Dendritic cell treated with granulocyte-macrophage colony-stimulating factor and Interleukin-4, amounts not matched to agents 40 ng/mL and 50 ng/mL, for 4 days (primary cell): ENCODE results near the gene ABLIM1.
"Not testable (repeated sequence)": the region's sequence is repeated elsewhere in the genome, so short reads cannot be mapped to it uniquely, and the experiment has no call there.

ENCODE experiments used
- H3K27ac Mint-ChIP-seq: one replicate; pipeline ENCODE4 v1.8.0; 2022; ENCODE audit warnings: mild to moderate bottlenecking, mixed read lengths
- H3K27me3 Mint-ChIP-seq: one replicate; pipeline ENCODE4 v1.8.0; 2022; ENCODE audit warnings: mild to moderate bottlenecking, mixed read lengths
- H3K36me3 Mint-ChIP-seq: one replicate; pipeline ENCODE4 v1.8.0; 2022; ENCODE audit warnings: low read depth, mixed read lengths
- H3K4me1 Mint-ChIP-seq: one replicate; pipeline ENCODE4 v1.8.0; 2022; ENCODE audit warnings: low read depth, mixed read lengths
- H3K4me3 Mint-ChIP-seq: one replicate; pipeline ENCODE4 v1.8.0; 2022; ENCODE audit warnings: mild to moderate bottlenecking, moderate library complexity, mixed read lengths
- H3K9me3 Mint-ChIP-seq: one replicate; pipeline ENCODE4 v1.8.0; 2022; ENCODE audit warnings: mixed read lengths
- intact Hi-C: fragments of 100-400 bp; cut with micrococcal nuclease; formaldehyde crosslinking; loops from one replicate; pipeline ENCODE4 v1.15.0; 2022

ABLIM1 gene

DNA sequence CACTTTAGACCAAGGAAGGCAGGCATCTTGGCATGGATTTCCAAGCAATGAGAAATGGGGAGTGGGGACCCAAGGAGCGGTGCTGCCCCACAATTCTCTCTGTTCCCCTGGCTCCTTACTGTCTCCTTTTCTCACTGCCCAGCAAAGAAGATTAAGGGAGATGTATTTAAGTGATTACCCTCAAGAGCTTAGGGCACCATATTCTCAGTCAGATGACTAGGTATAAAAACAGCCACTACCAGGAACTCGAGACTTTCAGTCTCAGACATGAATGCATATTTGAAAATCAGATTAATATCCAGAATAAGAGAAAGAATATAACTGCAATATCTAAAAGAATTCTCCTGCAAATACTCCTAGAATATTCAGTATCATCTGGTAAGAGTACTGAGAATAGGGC lies at the start of gene ABLIM1:
ABLIM1 (minus strand) TSS at position 101 of the 400 bp plus-strand sequence; CDS start at position 26, 75 bp downstream.
- no peaks in the 10 kb centered on the region for H3K27me3 Mint-ChIP-seq
- intact Hi-C loops, result no loop called here

DNA sequence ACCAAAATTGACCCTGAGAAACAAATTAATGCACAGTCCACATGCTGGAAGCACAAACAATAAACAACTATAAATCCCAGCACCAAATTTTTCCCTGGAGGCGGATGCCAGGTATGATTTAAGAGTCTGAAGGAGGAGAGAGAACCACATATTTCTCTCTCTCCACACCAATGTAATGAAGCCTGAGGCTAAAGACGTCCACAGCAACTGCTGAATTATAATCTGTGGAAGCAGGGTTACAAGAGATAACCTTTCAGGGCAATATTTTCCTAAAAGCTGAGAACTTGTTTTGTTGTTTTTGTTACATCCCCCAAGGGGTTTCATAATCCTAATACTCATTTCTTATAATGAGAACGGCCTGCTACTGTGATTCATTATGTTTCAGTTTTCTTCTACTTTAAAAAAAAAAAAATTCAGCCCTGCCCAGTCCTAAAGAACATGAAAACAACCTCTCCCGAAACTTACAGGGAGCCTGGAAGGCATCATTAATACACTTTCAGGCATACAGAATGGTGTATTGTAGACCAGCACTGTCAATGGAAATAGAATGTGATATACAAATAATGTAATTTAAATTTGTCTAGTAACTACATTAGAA lies 48.5 kb upstream of the ABLIM1 start:
- Mint-ChIP-seq H3K27ac (no peak overlapping the region), H3K36me3 (no peaks in the 10 kb centered on the region), H3K9me3 (no peaks in the 10 kb centered on the region), H3K4me1 (peaks cover 6% of the 10 kb centered on the region), H3K27me3 (no peaks in the 10 kb centered on the region), H3K4me3 (no peak overlapping the region)
- intact Hi-C loops, result no loop called here

More for the DNA sequence above, at the start of gene ABLIM1:
- Mint-ChIP-seq H3K4me3 (no peak within 1 kb of the TSS), H3K36me3 (no peaks in the 10 kb centered on the region), H3K9me3 (no peaks in the 10 kb centered on the region), H3K27ac (no peak within 1 kb of the TSS), H3K4me1 (no peaks in the 10 kb centered on the region)

DNA sequence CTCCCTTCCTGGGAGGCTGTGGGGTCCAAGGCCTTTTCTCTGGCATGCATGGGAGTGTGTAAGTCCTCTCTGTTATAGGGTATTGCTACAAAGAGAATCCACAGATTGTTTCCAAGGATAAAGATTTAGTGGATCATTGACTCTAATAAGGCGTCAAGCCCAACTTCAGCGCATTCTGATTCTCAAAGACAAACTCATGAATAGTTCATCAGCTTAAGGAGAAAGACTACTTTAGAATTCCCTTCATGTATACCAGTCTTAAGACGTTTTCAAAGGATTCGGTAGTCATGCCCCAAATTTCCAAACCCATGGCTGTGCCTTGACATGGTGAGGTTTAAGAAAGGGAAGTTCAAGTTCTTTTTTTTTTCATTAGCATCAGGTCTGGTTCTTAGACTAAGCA lies 46.6 kb upstream of the ABLIM1 start:
- no peak overlapping the region for H3K4me3 Mint-ChIP-seq
- no peaks in the 10 kb centered on the region for H3K36me3 Mint-ChIP-seq
- intact Hi-C loops, result no loop called here
- H3K27ac Mint-ChIP-seq, result no peak overlapping the region
- H3K4me1 Mint-ChIP-seq, result peaks cover 6% of the 10 kb centered on the region
- no peaks in the 10 kb centered on the region for H3K9me3 Mint-ChIP-seq
- H3K27me3 Mint-ChIP-seq, result no peaks in the 10 kb centered on the region

DNA sequence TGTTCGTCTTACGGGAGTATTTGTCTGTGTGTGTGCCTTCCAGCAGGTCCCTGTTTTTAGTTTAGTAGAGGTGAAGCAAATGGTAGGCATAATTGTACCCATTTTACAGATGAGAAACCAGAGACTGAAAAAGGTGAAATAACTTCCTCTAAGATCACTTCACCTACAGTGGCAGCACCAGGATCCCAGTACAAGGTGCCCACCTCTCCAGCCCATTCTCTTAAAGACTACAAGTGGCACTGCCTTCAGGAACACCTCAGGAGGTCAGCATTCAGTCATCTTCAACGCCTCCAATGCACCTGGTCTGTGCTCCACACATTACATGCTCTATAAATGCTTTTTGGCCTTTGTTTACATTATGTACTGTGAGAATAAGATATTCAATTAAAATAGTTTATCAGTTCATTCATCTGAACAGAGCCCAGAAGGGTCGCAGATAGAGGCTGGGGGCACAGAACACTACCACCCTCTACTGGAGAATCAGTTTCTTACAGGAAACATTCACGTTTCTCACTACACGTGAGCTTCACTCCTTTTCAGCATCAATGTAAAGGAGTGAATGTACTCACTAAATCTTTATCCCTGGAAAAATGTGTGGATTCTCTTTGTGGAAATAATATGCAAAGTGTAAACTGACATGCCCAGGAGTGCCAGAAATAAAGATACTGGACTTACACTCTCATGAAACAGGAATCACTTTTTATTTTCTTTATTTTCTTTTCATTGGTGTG lies 45.5 kb upstream of the ABLIM1 start:
- H3K36me3 Mint-ChIP-seq, result no peaks in the 10 kb centered on the region
- H3K27me3 Mint-ChIP-seq, result no peaks in the 10 kb centered on the region
- intact Hi-C loops, result no loop called here
- H3K27ac Mint-ChIP-seq, result no peak overlapping the region
- peaks cover 5% of the 10 kb centered on the region for H3K4me1 Mint-ChIP-seq
- no peaks in the 10 kb centered on the region for H3K9me3 Mint-ChIP-seq
- H3K4me3 Mint-ChIP-seq, result no peak overlapping the region

DNA sequence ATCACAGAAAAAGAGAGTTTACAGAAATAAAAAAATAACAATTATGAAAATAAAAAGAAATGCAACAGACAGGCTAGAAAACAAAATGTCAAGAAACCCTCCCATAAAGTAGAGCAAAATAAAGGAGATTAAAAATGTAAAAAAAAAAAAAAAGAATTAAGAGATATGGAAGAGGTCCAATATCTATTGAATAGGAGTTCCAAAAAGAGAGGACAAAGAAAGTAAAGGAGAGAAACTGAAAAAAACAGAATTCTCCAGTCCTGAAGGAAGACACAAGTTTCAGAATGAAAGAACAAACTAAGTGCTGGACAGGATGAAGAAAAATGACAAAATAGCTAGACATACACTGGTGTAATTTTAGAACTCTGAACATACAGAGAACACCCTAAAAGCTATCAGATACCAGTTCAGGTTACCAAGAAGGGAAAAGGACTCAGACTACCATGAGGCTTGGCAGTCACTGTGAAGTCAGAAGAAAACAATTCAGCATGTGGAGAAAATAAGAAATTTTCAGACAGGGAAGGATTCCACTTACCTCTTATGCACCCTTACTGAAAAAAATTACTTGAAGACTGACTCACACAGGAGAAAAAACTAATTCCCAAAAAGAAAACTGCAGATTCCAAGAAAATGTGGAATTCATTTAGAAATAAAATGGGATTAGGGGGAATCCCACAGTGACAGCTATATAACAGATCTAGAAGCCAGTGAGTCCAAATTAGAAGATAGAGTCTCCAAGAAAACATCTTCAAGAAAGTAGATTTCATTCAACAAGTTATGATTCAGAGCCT lies 40.4 kb upstream of the ABLIM1 start:
- no peak overlapping the region for H3K27ac Mint-ChIP-seq
- no peak overlapping the region for H3K4me3 Mint-ChIP-seq
- H3K27me3 Mint-ChIP-seq, result no peaks in the 10 kb centered on the region
- intact Hi-C loops, result no loop called here
- H3K36me3 Mint-ChIP-seq, result no peaks in the 10 kb centered on the region
- no peaks in the 10 kb centered on the region for H3K9me3 Mint-ChIP-seq
- no peaks in the 10 kb centered on the region for H3K4me1 Mint-ChIP-seq

DNA sequence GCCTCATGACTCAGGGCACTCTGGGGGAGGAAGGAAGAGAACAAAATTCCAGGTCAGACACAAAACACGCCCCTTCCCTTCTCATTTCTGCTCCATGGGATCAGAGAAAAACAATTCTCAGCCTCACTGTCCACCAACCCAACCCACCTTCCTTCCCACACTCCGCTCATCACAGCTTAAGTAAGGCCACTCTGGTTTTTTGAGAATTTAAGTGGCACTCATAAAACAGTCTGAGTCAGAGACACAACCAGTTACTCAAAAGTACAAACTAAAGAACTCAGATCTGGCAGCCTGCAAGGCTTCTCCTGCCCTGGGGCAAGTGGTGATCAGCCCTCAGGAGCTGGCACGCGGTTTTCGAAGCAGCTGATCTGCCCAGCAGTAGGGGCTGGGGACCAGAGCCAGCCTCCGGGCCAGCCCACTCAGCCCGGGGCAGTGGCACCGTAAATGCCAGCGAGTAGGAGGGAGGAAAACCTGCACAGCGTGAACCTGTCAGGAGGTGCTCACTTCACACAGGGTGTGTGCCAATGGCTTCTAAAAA lies 39.1 kb upstream of the ABLIM1 start:
- Mint-ChIP-seq H3K27me3 (no peaks in the 10 kb centered on the region), H3K4me1 (peaks cover 3% of the 10 kb centered on the region), H3K36me3 (no peaks in the 10 kb centered on the region), H3K27ac (no peak overlapping the region), H3K9me3 (no peaks in the 10 kb centered on the region), H3K4me3 (no peak overlapping the region)
- intact Hi-C loops, result no loop called here

DNA sequence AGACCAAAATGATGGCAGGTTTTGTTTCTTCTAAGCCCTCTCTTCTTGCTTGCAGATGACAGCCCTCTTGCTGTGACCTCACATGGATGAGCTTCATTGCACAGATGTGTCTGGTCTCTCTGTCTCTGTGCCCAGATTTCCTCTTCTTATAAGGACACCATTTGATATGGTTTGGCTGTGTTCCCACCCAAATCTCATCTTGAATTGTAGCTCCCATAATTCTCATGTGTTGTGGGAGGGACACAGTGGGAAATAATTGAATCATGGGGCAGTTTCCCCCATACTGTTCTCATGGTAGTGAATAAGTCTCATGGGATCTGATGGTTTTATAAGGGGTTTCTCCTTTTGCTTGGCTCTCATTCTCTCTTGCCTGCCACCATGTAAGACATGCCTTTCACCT lies 38.2 kb upstream of the ABLIM1 start:
- intact Hi-C loops, H3K9me3 Mint-ChIP-seq, H3K27me3 Mint-ChIP-seq, H3K36me3 Mint-ChIP-seq, H3K27ac Mint-ChIP-seq, H3K4me3 Mint-ChIP-seq: not testable (repeated sequence)
- H3K4me1 Mint-ChIP-seq, result peaks cover 11% of the 10 kb centered on the region

DNA sequence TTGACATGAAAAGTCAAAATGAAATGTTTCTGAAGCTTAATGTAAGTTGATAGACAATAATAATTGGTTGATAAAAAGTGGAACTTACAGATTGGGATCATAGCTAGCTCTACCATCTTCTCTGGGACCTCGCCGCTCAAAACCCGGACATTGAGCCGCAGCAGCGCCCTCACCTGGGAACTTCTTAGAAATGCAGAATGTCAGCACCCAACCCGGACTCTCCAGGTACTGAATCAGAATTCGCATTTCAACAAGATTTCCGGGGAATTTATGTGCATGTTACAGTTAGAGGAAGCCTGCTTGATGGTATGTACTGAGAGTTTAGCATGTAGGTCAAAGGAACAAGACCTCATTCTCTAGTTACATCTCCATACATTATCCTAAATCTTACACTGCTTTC lies 36.7 kb upstream of the ABLIM1 start:
- Mint-ChIP-seq H3K4me1 (peaks cover 13% of the 10 kb centered on the region), H3K27ac (no peak overlapping the region), H3K4me3 (no peak overlapping the region), H3K9me3 (no peaks in the 10 kb centered on the region), H3K36me3 (no peaks in the 10 kb centered on the region), H3K27me3 (no peaks in the 10 kb centered on the region)
- intact Hi-C loops, result no loop called here

DNA sequence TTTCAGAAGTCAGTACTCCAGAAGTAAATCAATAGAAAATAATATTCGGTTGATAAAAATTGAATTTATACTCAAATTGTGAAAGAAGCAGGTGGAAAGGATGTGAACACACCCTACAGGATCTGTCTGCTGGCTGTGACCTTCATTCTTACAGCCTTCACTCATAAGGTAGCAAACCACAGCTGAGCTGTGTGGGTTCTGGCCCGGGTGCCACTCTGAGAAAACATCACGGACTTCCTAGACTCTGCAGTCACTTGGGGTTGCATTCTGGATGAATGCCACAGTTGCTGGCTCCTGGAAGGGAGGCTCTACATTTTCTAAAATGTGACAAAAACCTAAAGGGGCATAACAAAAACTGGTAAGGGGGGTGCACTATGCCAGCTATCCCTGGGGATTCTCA lies 36.0 kb upstream of the ABLIM1 start:
- Mint-ChIP-seq H3K27me3 (no peaks in the 10 kb centered on the region), H3K4me3 (no peak overlapping the region), H3K9me3 (no peaks in the 10 kb centered on the region), H3K27ac (no peak overlapping the region), H3K36me3 (no peaks in the 10 kb centered on the region), H3K4me1 (peaks cover 13% of the 10 kb centered on the region)
- intact Hi-C loops, result no loop called here

DNA sequence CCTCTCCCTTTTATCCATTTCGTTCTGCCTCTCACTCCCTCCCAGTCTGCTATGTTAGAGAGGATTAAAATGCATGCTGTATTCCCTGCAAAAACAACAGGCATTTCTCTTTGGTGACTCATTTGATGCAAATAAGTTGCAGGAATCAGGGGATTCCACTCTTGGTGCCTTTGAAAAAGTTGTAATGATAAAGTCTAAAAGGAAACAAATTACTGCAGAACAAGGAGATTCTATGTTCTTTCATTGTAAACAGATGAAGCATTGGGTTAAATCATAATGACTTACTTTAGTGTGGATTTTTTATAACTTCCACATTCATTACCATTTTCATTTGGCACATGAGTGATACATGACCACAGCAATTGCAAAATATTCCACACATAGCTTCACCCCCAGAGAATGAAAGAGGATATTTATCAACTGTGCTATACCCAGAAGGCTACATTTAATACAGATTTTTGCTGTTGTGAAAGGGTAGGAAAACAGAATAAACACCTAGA lies 33.4 kb upstream of the ABLIM1 start:
- Mint-ChIP-seq H3K27ac (no peak overlapping the region), H3K9me3 (no peaks in the 10 kb centered on the region), H3K36me3 (no peaks in the 10 kb centered on the region), H3K4me1 (peaks cover 13% of the 10 kb centered on the region), H3K27me3 (no peaks in the 10 kb centered on the region), H3K4me3 (no peak overlapping the region)
- intact Hi-C loops, result no loop called here

DNA sequence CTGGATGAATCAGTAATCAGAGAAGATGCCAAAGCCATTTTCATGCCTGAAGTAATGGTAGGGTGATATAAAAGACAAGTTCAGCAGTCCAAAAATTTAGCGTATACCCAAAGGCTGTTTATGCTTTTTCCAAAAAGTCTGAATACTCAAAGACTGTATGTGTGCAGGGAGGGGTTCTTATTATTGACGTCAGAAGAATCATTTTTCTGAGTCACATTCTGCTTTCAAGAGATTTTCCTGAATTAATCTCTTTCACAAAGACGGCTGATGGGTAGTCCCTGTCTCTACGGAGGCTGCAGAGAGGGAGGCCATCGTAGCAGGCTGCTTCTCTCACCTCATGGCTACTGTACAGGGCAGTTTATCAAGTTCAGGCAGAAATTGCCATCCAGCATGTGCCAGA lies 30.7 kb upstream of the ABLIM1 start:
- H3K36me3 Mint-ChIP-seq, result no peaks in the 10 kb centered on the region
- intact Hi-C loops, result no loop called here
- H3K4me1 Mint-ChIP-seq, result peaks cover 13% of the 10 kb centered on the region
- H3K9me3 Mint-ChIP-seq, result no peaks in the 10 kb centered on the region
- H3K27ac Mint-ChIP-seq, result no peak overlapping the region
- no peaks in the 10 kb centered on the region for H3K27me3 Mint-ChIP-seq
- H3K4me3 Mint-ChIP-seq, result no peak overlapping the region

DNA sequence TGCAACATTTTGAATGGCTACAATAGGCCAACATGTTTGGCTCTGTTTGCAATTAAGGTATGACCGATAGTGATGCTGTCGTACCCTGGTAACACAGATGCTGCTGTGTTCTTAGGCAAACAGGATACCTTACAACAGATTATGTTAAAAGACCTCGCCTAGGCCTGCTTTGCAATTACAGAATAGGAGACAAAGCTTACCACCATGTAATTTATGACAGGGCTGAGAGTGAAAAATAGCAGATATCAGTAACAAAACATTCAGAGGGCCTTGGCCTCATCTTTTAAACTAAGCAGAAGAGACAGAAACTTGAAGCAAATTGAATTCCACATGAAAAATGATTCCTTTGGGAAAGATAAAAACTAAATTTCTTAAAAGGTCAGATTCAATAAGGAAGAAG lies 29.4 kb upstream of the ABLIM1 start:
- H3K27me3 Mint-ChIP-seq, result no peaks in the 10 kb centered on the region
- intact Hi-C loops, result no loop called here
- peaks cover 13% of the 10 kb centered on the region for H3K4me1 Mint-ChIP-seq
- no peak overlapping the region for H3K27ac Mint-ChIP-seq
- H3K4me3 Mint-ChIP-seq, result no peak overlapping the region
- no peaks in the 10 kb centered on the region for H3K36me3 Mint-ChIP-seq
- no peaks in the 10 kb centered on the region for H3K9me3 Mint-ChIP-seq

DNA sequence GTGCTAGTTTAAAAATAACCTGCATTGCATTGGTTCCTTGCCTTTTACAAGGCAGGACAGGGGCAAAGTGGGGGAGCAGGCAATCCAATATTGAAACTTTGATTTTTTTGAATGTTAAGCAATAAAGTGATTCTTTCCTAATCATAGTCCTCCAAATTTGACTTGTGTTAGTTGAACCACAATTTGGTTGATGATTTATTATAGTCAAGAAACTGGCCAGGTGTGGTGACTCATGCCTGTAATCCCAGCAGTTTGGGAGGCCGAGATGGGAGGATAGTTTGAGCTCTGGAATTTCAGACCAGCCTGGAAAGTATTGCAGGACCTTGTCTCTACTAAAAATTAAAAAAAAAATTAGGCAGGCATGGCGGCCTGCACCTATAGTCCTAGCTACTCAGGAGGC lies 27.9 kb upstream of the ABLIM1 start:
- intact Hi-C loops, result no loop called here
- Mint-ChIP-seq H3K27ac (no peak overlapping the region), H3K4me3 (no peak overlapping the region), H3K9me3 (no peaks in the 10 kb centered on the region), H3K27me3 (no peaks in the 10 kb centered on the region), H3K4me1 (no peaks in the 10 kb centered on the region), H3K36me3 (no peaks in the 10 kb centered on the region)

DNA sequence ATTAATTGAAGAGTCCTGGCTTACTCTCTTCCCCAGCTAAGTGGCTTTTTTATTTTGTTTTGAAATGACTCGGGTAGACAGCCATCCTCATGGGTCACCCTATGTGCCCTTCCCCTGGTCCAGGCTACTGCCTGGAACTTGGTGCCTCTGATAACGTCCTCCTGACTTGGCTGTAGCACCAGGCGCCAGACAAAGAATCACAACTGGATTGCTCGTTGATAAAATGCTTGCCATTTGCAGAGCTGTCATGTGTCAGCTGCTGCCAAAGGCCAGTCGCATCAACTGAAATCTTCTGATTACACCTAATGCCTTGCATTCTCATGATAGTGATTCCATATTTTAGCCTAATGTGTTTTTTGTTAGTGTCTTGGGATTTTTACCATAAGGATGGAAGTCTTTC lies 27.4 kb upstream of the ABLIM1 start:
- Mint-ChIP-seq H3K9me3 (no peaks in the 10 kb centered on the region), H3K4me3 (no peak overlapping the region), H3K4me1 (no peaks in the 10 kb centered on the region)

More for the DNA sequence above, 27.4 kb upstream of the ABLIM1 start:
- intact Hi-C loops, result no loop called here
- H3K27me3 Mint-ChIP-seq, result no peaks in the 10 kb centered on the region
- H3K36me3 Mint-ChIP-seq, result no peaks in the 10 kb centered on the region
- H3K27ac Mint-ChIP-seq, result no peak overlapping the region
